ENCODE results near the gene OR2A2.

DNA sequence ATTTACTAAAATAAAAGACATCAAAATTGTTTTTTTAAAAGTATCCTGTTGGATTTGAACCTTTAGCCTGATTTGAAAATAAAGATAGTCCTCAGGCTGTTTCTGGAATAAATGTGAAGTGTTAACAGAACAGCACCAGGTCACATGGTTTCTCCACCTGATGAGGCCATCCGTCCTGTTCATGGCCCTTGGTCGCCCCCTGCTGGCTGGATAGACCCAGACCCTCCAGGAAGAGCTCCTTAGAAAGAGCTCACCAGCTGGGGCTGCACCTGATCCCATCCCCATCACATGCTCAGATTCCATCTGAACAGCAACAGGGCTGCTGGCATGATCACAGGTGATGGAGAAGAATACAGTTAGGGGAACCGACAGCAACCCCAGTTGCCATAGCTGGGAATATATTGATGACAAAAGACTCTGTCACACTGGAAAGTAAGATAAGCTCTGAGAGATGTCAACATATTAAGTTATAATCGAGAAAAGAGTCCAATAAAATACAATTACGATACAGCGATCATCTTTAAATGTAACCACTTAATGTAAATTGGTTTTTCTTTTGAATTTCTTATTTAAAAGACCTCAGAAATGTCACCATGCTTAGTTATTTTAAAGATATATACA lies 18.4 kb downstream of the OR2A2 start:
- TF ChIP-seq EZH2 (IDR thresholded peaks at IDR 0.05; ENCODE audit: borderline replicate concordance, low read depth, low read length, poor library complexity, severe bottlenecking): no peak
- TF ChIP-seq, protein P1, sequence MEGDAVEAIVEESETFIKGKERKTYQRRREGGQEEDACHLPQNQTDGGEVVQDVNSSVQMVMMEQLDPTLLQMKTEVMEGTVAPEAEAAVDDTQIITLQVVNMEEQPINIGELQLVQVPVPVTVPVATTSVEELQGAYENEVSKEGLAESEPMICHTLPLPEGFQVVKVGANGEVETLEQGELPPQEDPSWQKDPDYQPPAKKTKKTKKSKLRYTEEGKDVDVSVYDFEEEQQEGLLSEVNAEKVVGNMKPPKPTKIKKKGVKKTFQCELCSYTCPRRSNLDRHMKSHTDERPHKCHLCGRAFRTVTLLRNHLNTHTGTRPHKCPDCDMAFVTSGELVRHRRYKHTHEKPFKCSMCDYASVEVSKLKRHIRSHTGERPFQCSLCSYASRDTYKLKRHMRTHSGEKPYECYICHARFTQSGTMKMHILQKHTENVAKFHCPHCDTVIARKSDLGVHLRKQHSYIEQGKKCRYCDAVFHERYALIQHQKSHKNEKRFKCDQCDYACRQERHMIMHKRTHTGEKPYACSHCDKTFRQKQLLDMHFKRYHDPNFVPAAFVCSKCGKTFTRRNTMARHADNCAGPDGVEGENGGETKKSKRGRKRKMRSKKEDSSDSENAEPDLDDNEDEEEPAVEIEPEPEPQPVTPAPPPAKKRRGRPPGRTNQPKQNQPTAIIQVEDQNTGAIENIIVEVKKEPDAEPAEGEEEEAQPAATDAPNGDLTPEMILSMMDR (conservative IDR thresholded peaks at IDR 0.05; ENCODE audit: low read depth, low read length): peak; percentile 94
